HepG2 (cell line): ENCODE measurements around the gene SIVA1. TPM values are rescaled to one million over a fixed set of nuclear protein-coding genes. Genes with fewer than 3 reads are reported as not detected.

Experiments
- AGO2 ChIP-seq: fragments of 200-400 bp; formaldehyde crosslinking; optimal IDR thresholded peaks from 2 replicates; pipeline ENCODE3; 2017; ENCODE audit warnings: mild to moderate bottlenecking, low read depth, low read length, moderate library complexity
- CTCF ChIP-seq: sonication (generic); formaldehyde crosslinking; IDR thresholded peaks from 2 replicates; pipeline ENCODE4 v1.5.0; 2020; ENCODE audit warnings: mild to moderate bottlenecking, missing genetic modification reagents, moderate library complexity
- NR1H2 ChIP-seq: sonication (generic); formaldehyde crosslinking; IDR thresholded peaks from 2 replicates; pipeline ENCODE4 v1.8.1; 2022; ENCODE audit warnings: low read depth, missing genetic modification reagents, borderline replicate concordance
- PATZ1 ChIP-seq: sonication (generic); formaldehyde crosslinking; IDR thresholded peaks from 2 replicates; pipeline ENCODE4 v1.4.0; 2020; ENCODE audit warnings: missing genetic modification reagents
- ZBTB46 ChIP-seq: sonication (generic); formaldehyde crosslinking; IDR thresholded peaks from 2 replicates; pipeline ENCODE4 v1.4.0; 2020; ENCODE audit warnings: mild to moderate bottlenecking, missing genetic modification reagents, borderline replicate concordance
- ZEB1 ChIP-seq: IDR thresholded peaks from 2 replicates; pipeline ENCODE4 v1.6.1; 2012; ENCODE audit warnings: mild to moderate bottlenecking, low read depth, inconsistent platforms; ENCODE audit not compliant: insufficient replicate concordance
- ZNF180 ChIP-seq: sonication (generic); formaldehyde crosslinking; IDR thresholded peaks from 2 replicates; pipeline ENCODE4 v1.4.0; 2020; ENCODE audit warnings: low read depth, missing genetic modification reagents, borderline replicate concordance
- ZNF30 ChIP-seq: sonication (generic); formaldehyde crosslinking; IDR thresholded peaks from 2 replicates; pipeline ENCODE4 v1.5.0; 2020; ENCODE audit warnings: mild to moderate bottlenecking, missing genetic modification reagents
- ZSCAN9 ChIP-seq: IDR thresholded peaks from 2 replicates; pipeline ENCODE4 v1.6.1; 2016; ENCODE audit warnings: borderline replicate concordance
- polyA plus RNA-seq, 8 experiments: library from polyadenylated mRNA; depleted of rRNA in 3 of 8; stranded (reverse) in 7 of 8; unstranded in 1 of 8; fragments of >200 nt; fragmentation: Illumina TruSeq in 4 of 8; extraction: Trizol in 4 of 8; gene quantifications; 2 replicates each; pipeline versions ENCODE4 v1.2.1 to v1.2.3, GENCODE V29; 2011 to 2016; ENCODE audit warnings: low read depth in 4 of 8, missing spikeins in 1 of 8, mixed read lengths in 1 of 8; ENCODE audit not compliant: insufficient read depth in 1 of 8
- total RNA-seq, 5 experiments: library from RNA; depleted of rRNA; stranded (reverse); fragments of >200 nt; fragmentation: Illumina TruSeq; extraction: Trizol; gene quantifications; 2 replicates each; pipeline ENCODE4 v1.2.3, GENCODE V29; 2016; ENCODE audit warnings: low read depth in 1 of 5
- TF ChIP-seq, protein P1 (sequence below): sonication (generic); formaldehyde crosslinking; IDR thresholded peaks from one replicate; pipeline ENCODE4 v1.5.1; 2020; ENCODE audit warnings: mild to moderate bottlenecking, missing genetic modification reagents; ENCODE audit errors: not compliant biosample characterization
- TF ChIP-seq, protein P2 (sequence below): sonication (generic); formaldehyde crosslinking; IDR thresholded peaks from 2 replicates; pipeline ENCODE4 v1.4.0; 2020; ENCODE audit warnings: mild to moderate bottlenecking, missing genetic modification reagents

Gene SIVA1
- total and polyA plus RNA-seq, 2 of the 13 experiments (the other 11 are each of a cell fraction or from before 2014, with no cell fraction given) = 123 to 186 TPM

- TF ChIP-seq CTCF = 0 out of 2 replicates have a peak, but pooled peaks have one; percentile 9
- TF ChIP-seq ZEB1 = peak; percentile 34
- TF ChIP-seq, protein P1, sequence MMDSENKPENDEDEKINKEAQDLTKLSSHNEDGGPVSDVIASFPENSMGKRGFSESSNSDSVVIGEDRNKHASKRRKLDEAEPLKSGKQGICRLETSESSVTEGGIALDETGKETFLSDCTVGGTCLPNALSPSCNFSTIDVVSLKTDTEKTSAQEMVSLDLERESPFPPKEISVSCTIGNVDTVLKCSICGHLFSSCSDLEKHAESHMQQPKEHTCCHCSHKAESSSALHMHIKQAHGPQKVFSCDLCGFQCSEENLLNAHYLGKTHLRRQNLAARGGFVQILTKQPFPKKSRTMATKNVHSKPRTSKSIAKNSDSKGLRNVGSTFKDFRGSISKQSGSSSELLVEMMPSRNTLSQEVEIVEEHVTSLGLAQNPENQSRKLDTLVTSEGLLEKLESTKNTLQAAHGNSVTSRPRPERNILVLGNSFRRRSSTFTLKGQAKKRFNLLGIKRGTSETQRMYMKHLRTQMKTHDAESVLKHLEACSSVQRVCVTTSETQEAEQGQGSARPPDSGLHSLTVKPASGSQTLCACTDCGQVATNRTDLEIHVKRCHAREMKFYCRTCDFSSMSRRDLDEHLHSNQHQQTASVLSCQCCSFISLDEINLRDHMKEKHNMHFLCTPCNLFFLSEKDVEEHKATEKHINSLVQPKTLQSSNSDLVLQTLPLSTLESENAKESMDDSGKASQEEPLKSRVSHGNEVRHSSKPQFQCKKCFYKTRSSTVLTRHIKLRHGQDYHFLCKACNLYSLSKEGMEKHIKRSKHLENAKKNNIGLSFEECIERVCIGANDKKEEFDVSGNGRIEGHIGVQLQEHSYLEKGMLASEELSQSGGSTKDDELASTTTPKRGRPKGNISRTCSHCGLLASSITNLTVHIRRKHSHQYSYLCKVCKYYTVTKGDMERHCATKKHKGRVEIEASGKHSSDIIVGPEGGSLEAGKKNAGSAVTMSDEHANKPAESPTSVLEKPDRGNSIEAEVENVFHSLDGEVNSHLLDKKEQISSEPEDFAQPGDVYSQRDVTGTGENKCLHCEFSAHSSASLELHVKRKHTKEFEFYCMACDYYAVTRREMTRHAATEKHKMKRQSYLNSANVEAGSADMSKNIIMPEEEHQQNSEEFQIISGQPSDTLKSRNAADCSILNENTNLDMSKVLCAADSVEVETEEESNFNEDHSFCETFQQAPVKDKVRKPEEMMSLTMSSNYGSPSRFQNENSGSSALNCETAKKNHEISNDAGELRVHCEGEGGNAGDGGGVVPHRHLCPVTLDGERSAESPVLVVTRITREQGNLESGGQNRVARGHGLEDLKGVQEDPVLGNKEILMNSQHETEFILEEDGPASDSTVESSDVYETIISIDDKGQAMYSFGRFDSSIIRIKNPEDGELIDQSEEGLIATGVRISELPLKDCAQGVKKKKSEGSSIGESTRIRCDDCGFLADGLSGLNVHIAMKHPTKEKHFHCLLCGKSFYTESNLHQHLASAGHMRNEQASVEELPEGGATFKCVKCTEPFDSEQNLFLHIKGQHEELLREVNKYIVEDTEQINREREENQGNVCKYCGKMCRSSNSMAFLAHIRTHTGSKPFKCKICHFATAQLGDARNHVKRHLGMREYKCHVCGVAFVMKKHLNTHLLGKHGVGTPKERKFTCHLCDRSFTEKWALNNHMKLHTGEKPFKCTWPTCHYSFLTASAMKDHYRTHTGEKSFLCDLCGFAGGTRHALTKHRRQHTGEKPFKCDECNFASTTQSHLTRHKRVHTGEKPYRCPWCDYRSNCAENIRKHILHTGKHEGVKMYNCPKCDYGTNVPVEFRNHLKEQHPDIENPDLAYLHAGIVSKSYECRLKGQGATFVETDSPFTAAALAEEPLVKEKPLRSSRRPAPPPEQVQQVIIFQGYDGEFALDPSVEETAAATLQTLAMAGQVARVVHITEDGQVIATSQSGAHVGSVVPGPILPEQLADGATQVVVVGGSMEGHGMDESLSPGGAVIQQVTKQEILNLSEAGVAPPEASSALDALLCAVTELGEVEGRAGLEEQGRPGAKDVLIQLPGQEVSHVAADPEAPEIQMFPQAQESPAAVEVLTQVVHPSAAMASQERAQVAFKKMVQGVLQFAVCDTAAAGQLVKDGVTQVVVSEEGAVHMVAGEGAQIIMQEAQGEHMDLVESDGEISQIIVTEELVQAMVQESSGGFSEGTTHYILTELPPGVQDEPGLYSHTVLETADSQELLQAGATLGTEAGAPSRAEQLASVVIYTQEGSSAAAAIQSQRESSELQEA (CRISPR knock-in tag) = no peak
- TF ChIP-seq ZSCAN9 = no peak
- TF ChIP-seq ZNF30 (CRISPR knock-in tag) = no peak
- TF ChIP-seq, protein P2, sequence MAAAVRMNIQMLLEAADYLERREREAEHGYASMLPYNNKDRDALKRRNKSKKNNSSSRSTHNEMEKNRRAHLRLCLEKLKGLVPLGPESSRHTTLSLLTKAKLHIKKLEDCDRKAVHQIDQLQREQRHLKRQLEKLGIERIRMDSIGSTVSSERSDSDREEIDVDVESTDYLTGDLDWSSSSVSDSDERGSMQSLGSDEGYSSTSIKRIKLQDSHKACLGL = no peak
- TF ChIP-seq ZNF180 = no peak
- TF ChIP-seq AGO2 = peak; percentile 40
- 0 out of 2 replicates have a peak, but pooled peaks have one; percentile 36 for TF ChIP-seq PATZ1 (CRISPR knock-in tag)
- no peak for TF ChIP-seq NR1H2
- TF ChIP-seq ZBTB46 = no peak
These were observed 24.2 kb downstream of the SIVA1 start (continued) for GRCh38 chr14:104776961-104777807.
